ENCODE data around the gene OSBPL10. TPM values are rescaled to one million over a fixed set of nuclear protein-coding genes. Genes with fewer than 3 reads are reported as not detected.
"Not testable (repeated sequence)": the region's sequence is repeated elsewhere in the genome, so short reads cannot be mapped to it uniquely, and the experiment has no call there.

The OSBPL10 gene
- total RNA-seq, 1 donor from 2014 or later: 3.8 TPM

- DNase-seq: no peak
- H3K27me3 Mint-ChIP-seq (ENCODE audit: unreplicated experiment): no peaks in the 10 kb centered on the region
- H3K36me3 Mint-ChIP-seq (ENCODE audit: unreplicated experiment): no peaks in the 10 kb centered on the region
- H3K27ac Mint-ChIP-seq (ENCODE audit: unreplicated experiment): no peak overlapping the region
- no peak overlapping the region for H3K4me3 Mint-ChIP-seq (ENCODE audit: unreplicated experiment)
- peaks cover 18% of the 10 kb centered on the region for H3K4me1 Mint-ChIP-seq (ENCODE audit: low read depth, unreplicated experiment)
- no peak for TF ChIP-seq CTCF (IDR thresholded peaks at IDR 0.05; ENCODE audit: partially characterized antibody, unreplicated experiment)
- no peaks in the 10 kb centered on the region for H3K9me3 Mint-ChIP-seq (ENCODE audit: unreplicated experiment)
Measured at GRCh38 chr3:31789429-31789828, 191.6 kb downstream of the OSBPL10 start.

GRCh38 chr3:31785734-31786133 is 195.3 kb downstream of the OSBPL10 start:
- TF ChIP-seq CTCF (IDR thresholded peaks at IDR 0.05; ENCODE audit: partially characterized antibody, unreplicated experiment): no peak
- peaks cover 2% of the 10 kb centered on the region for H3K27me3 Mint-ChIP-seq (ENCODE audit: unreplicated experiment)
- H3K36me3 Mint-ChIP-seq (ENCODE audit: unreplicated experiment): no peaks in the 10 kb centered on the region
- no peak for DNase-seq
- no peak overlapping the region for H3K4me3 Mint-ChIP-seq (ENCODE audit: unreplicated experiment)
- H3K9me3 Mint-ChIP-seq (ENCODE audit: unreplicated experiment): no peaks in the 10 kb centered on the region
- H3K27ac Mint-ChIP-seq (ENCODE audit: unreplicated experiment): no peak overlapping the region
- peaks cover 9% of the 10 kb centered on the region for H3K4me1 Mint-ChIP-seq (ENCODE audit: low read depth, unreplicated experiment)

GRCh38 chr3:31785286-31785685 is 195.8 kb downstream of the OSBPL10 start:
- Mint-ChIP-seq H3K27ac (ENCODE audit: unreplicated experiment) (no peak overlapping the region), H3K27me3 (ENCODE audit: unreplicated experiment) (peaks cover 2% of the 10 kb centered on the region), H3K4me1 (ENCODE audit: low read depth, unreplicated experiment) (peaks cover 5% of the 10 kb centered on the region), H3K9me3 (ENCODE audit: unreplicated experiment) (peaks cover 2% of the 10 kb centered on the region), H3K4me3 (ENCODE audit: unreplicated experiment) (no peak overlapping the region), H3K36me3 (ENCODE audit: unreplicated experiment) (no peaks in the 10 kb centered on the region)
- DNase-seq: no peak
- no peak for TF ChIP-seq CTCF (IDR thresholded peaks at IDR 0.05; ENCODE audit: partially characterized antibody, unreplicated experiment)

GRCh38 chr3:31783851-31784250 is 197.2 kb downstream of the OSBPL10 start:
- not testable (repeated sequence) for H3K36me3 Mint-ChIP-seq (ENCODE audit: unreplicated experiment); H3K9me3 Mint-ChIP-seq (ENCODE audit: unreplicated experiment); H3K27me3 Mint-ChIP-seq (ENCODE audit: unreplicated experiment); DNase-seq; H3K4me3 Mint-ChIP-seq (ENCODE audit: unreplicated experiment); H3K4me1 Mint-ChIP-seq (ENCODE audit: low read depth, unreplicated experiment); H3K27ac Mint-ChIP-seq (ENCODE audit: unreplicated experiment)

- H3K4me3 Mint-ChIP-seq (ENCODE audit: unreplicated experiment); H3K36me3 Mint-ChIP-seq (ENCODE audit: unreplicated experiment): not testable (repeated sequence)
Measured at GRCh38 chr3:31782306-31782705, 198.8 kb downstream of the OSBPL10 start.

GRCh38 chr3:31779514-31779913 is 201.5 kb downstream of the OSBPL10 start:
- Mint-ChIP-seq H3K27me3 (ENCODE audit: unreplicated experiment) (peaks cover 2% of the 10 kb centered on the region), H3K4me1 (ENCODE audit: low read depth, unreplicated experiment) (no peaks in the 10 kb centered on the region), H3K9me3 (ENCODE audit: unreplicated experiment) (peaks cover 2% of the 10 kb centered on the region), H3K36me3 (ENCODE audit: unreplicated experiment) (no peaks in the 10 kb centered on the region), H3K4me3 (ENCODE audit: unreplicated experiment) (no peak overlapping the region), H3K27ac (ENCODE audit: unreplicated experiment) (no peak overlapping the region)
- no peak for DNase-seq
- no peak for TF ChIP-seq CTCF (IDR thresholded peaks at IDR 0.05; ENCODE audit: partially characterized antibody, unreplicated experiment)

More at GRCh38 chr3:31782306-31782705, 198.8 kb downstream of the OSBPL10 start:
- H3K9me3 Mint-ChIP-seq (ENCODE audit: unreplicated experiment); H3K27me3 Mint-ChIP-seq (ENCODE audit: unreplicated experiment); H3K27ac Mint-ChIP-seq (ENCODE audit: unreplicated experiment); H3K4me1 Mint-ChIP-seq (ENCODE audit: low read depth, unreplicated experiment); DNase-seq: not testable (repeated sequence)

All from glutamatergic neuron (in vitro differentiated cells).